Measurements from ENCODE around the gene ANKAR. TPM values are rescaled to one million over a fixed set of nuclear protein-coding genes. Genes with fewer than 3 reads are reported as not detected.

ANKAR gene
- total RNA-seq, 1 donor from 2014 or later = 10.7 TPM

GRCh38 chr2:189676471-189676870 lies 2.0 kb downstream of the ANKAR start:
- ATAC-seq (no peak), DNase-seq (no peak)
- Histone ChIP-seq H3K9me3 (no peaks in the 10 kb centered on the region), H3K4me1 (peaks cover 18% of the 10 kb centered on the region), H3K27ac (no peak overlapping the region), H3K4me3 (no peak overlapping the region), H3K27me3 (no peaks in the 10 kb centered on the region), H3K36me3 (peaks cover 10% of the 10 kb centered on the region)
- intact Hi-C loops (cut with DNase I) = no loop called here
- no peak for TF ChIP-seq CTCF (IDR thresholded peaks at IDR 0.05)

- no peaks in the 10 kb centered on the region for H3K27me3 ChIP-seq
- no peak for TF ChIP-seq CTCF (IDR thresholded peaks at IDR 0.05)
- H3K36me3 ChIP-seq = no peaks in the 10 kb centered on the region
- H3K9me3 ChIP-seq = no peaks in the 10 kb centered on the region
- no peak for DNase-seq
- ATAC-seq = no peak
- peaks cover 11% of the 10 kb centered on the region for H3K4me1 ChIP-seq
- intact Hi-C loops (cut with DNase I) = no loop called here
- no peak overlapping the region for H3K27ac ChIP-seq
- no peak overlapping the region for H3K4me3 ChIP-seq
Observed at GRCh38 chr2:189679226-189679625, 4.8 kb downstream of the ANKAR start.

- DNase-seq (no peak), ATAC-seq (no peak)
- Histone ChIP-seq H3K27ac (no peak overlapping the region), H3K4me3 (no peak overlapping the region), H3K36me3 (no peaks in the 10 kb centered on the region), H3K27me3 (no peaks in the 10 kb centered on the region), H3K4me1 (peaks cover 5% of the 10 kb centered on the region), H3K9me3 (no peaks in the 10 kb centered on the region)
- intact Hi-C loops (cut with DNase I) = no loop called here
- no peak for TF ChIP-seq CTCF (IDR thresholded peaks at IDR 0.05)
Observed at GRCh38 chr2:189681203-189681602, 6.7 kb downstream of the ANKAR start.

GRCh38 chr2:189681903-189682302 lies 7.4 kb downstream of the ANKAR start:
- intact Hi-C loops (cut with DNase I) = no loop called here
- no peaks in the 10 kb centered on the region for H3K9me3 ChIP-seq
- H3K4me3 ChIP-seq = no peak overlapping the region
- H3K4me1 ChIP-seq = peaks cover 5% of the 10 kb centered on the region
- DNase-seq (no peak), ATAC-seq (no peak)
- H3K27me3 ChIP-seq = no peaks in the 10 kb centered on the region
- no peaks in the 10 kb centered on the region for H3K36me3 ChIP-seq
- TF ChIP-seq CTCF (IDR thresholded peaks at IDR 0.05) = no peak
- H3K27ac ChIP-seq = no peak overlapping the region

- no peaks in the 10 kb centered on the region for H3K27me3 ChIP-seq
- H3K36me3 ChIP-seq = no peaks in the 10 kb centered on the region
- no peak for TF ChIP-seq CTCF (IDR thresholded peaks at IDR 0.05)
Observed at GRCh38 chr2:189683348-189683747, 8.9 kb downstream of the ANKAR start.

GRCh38 chr2:189684811-189685210 lies 10.3 kb downstream of the ANKAR start:
- DNase-seq (no peak), ATAC-seq (no peak)
- Histone ChIP-seq H3K27ac (no peak overlapping the region), H3K9me3 (no peaks in the 10 kb centered on the region), H3K4me3 (no peak overlapping the region), H3K4me1 (peaks cover 1% of the 10 kb centered on the region), H3K36me3 (no peaks in the 10 kb centered on the region), H3K27me3 (no peaks in the 10 kb centered on the region)
- intact Hi-C loops (cut with DNase I) = no loop called here
- no peak for TF ChIP-seq CTCF (IDR thresholded peaks at IDR 0.05)

More at GRCh38 chr2:189683348-189683747, 8.9 kb downstream of the ANKAR start:
- Histone ChIP-seq H3K9me3 (no peaks in the 10 kb centered on the region), H3K27ac (no peak overlapping the region), H3K4me1 (peaks cover 5% of the 10 kb centered on the region), H3K4me3 (no peak overlapping the region)
- no peak for ATAC-seq
- no peak for DNase-seq
- intact Hi-C loops (cut with DNase I) = no loop called here
